Liver (tissue), 3 donors: Measurements from ENCODE around the gene BNC2.

ENCODE experiments used
- FOXA1 ChIP-seq: IDR thresholded peaks from 2 replicates; pipeline ENCODE4 v1.6.1; 2016; ENCODE audit warnings: antibody characterized with exemption
- GABPA ChIP-seq, 2 donors: IDR thresholded peaks in 1 of 2; conservative IDR thresholded peaks in 1 of 2; 2 replicates each; pipeline ENCODE4 v1.6.1; 2016; ENCODE audit warnings: antibody characterized with exemption in 2 of 2, mild to moderate bottlenecking in 1 of 2, moderate library complexity in 1 of 2
- JUND ChIP-seq, 2 donors: IDR thresholded peaks; 2 replicates each; pipeline ENCODE4 v1.6.1; 2016; ENCODE audit warnings: antibody characterized with exemption in 2 of 2
- RAD21 ChIP-seq, 2 donors: IDR thresholded peaks; 2 replicates each; pipeline ENCODE4 v1.6.1; 2016; ENCODE audit warnings: antibody characterized with exemption in 2 of 2, mild to moderate bottlenecking in 2 of 2
- REST ChIP-seq: IDR thresholded peaks from 2 replicates; pipeline ENCODE4 v1.6.1; 2016; ENCODE audit warnings: antibody characterized with exemption, mild to moderate bottlenecking
- RXRA ChIP-seq, 2 donors: IDR thresholded peaks; 2 replicates each; pipeline ENCODE4 v1.6.1; 2017 to 2018; ENCODE audit warnings: antibody characterized with exemption in 2 of 2, mild to moderate bottlenecking in 1 of 2
- TAF1 ChIP-seq: conservative IDR thresholded peaks from 2 replicates; pipeline ENCODE4 v1.6.1; 2016; ENCODE audit warnings: antibody characterized with exemption, mild to moderate bottlenecking
- TF ChIP-seq, protein P1 (sequence below): fragments of 150-350 bp; IDR thresholded peaks from 2 replicates; pipeline ENCODE4 v1.5.1; 2017; ENCODE audit warnings: improper control_type of control experiment, low read depth, low read length; ENCODE audit not compliant: missing input control
- TF ChIP-seq, protein P2 (sequence below): IDR thresholded peaks from 2 replicates; pipeline ENCODE4 v1.6.1; 2016; ENCODE audit warnings: antibody characterized with exemption
- donor health status: healthy.
- donor health status: healthy.

GRCh38 chr9:16719921-16720320, 150.5 kb downstream of the BNC2 start:
- TF ChIP-seq, protein P1, sequence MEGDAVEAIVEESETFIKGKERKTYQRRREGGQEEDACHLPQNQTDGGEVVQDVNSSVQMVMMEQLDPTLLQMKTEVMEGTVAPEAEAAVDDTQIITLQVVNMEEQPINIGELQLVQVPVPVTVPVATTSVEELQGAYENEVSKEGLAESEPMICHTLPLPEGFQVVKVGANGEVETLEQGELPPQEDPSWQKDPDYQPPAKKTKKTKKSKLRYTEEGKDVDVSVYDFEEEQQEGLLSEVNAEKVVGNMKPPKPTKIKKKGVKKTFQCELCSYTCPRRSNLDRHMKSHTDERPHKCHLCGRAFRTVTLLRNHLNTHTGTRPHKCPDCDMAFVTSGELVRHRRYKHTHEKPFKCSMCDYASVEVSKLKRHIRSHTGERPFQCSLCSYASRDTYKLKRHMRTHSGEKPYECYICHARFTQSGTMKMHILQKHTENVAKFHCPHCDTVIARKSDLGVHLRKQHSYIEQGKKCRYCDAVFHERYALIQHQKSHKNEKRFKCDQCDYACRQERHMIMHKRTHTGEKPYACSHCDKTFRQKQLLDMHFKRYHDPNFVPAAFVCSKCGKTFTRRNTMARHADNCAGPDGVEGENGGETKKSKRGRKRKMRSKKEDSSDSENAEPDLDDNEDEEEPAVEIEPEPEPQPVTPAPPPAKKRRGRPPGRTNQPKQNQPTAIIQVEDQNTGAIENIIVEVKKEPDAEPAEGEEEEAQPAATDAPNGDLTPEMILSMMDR, result no peak
- TF ChIP-seq, protein P2, sequence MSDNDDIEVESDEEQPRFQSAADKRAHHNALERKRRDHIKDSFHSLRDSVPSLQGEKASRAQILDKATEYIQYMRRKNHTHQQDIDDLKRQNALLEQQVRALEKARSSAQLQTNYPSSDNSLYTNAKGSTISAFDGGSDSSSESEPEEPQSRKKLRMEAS, result no peak
- TF ChIP-seq GABPA (IDR thresholded peaks at IDR 0.05 in 1 of 2, conservative IDR thresholded peaks at IDR 0.05 in 1 of 2) (no peak), RAD21 (IDR thresholded peaks at IDR 0.05) (no peak), REST (no peak), RXRA (IDR thresholded peaks at IDR 0.05) (no peak), FOXA1 (no peak), TAF1 (no peak), JUND (IDR thresholded peaks at IDR 0.05) (no peak)
